Uterus (tissue), 4 donors: ENCODE results near the gene DLG1. TPM values are rescaled to one million over a fixed set of nuclear protein-coding genes. Genes with fewer than 3 reads are reported as not detected.

Experiments
- DNase-seq, 2 donors: peaks; one replicate each; pipeline ENCODE4 v3.0.0-alpha.2; 2019 to 2020
- H3K27ac ChIP-seq, 2 donors: fragments of 200-600 bp; sonication (generic); 1 replicate in 1 of 2; 2 replicates in 1 of 2; pipeline ENCODE4 v1.5.1; 2016 to 2018
- H3K27me3 ChIP-seq, 2 donors: fragments of 200-600 bp; sonication (generic); one replicate each; pipeline ENCODE4 v1.5.1; 2018 to 2019; ENCODE audit warnings: control low read depth in 1 of 2
- H3K36me3 ChIP-seq, 2 donors: fragments of 200-600 bp; sonication (generic); one replicate each; pipeline ENCODE4 v1.5.1; 2019; ENCODE audit warnings: control low read depth in 1 of 2
- H3K4me1 ChIP-seq, 2 donors: fragments of 200-600 bp; sonication (generic); one replicate each; pipeline ENCODE4 v1.5.1; 2018 to 2019; ENCODE audit warnings: control low read depth in 1 of 2
- H3K4me3 ChIP-seq, 2 donors: fragments of 200-600 bp; sonication (generic); 1 replicate in 1 of 2; 2 replicates in 1 of 2; pipeline ENCODE4 v1.5.1; 2018 to 2019; ENCODE audit warnings: mild to moderate bottlenecking in 1 of 2
- H3K9me3 ChIP-seq, 2 donors: fragments of 200-600 bp; sonication (generic); one replicate each; pipeline ENCODE4 v1.5.1; 2019; ENCODE audit warnings: control low read depth in 1 of 2
- POLR2A ChIP-seq, 2 donors: fragments of 450-650 bp; IDR thresholded peaks; one replicate each; pipeline ENCODE4 v1.6.1; 2016; ENCODE audit warnings: antibody characterized with exemption in 2 of 2, mild to moderate bottlenecking in 1 of 2, moderate library complexity in 1 of 2
- intact Hi-C: fragments of 100-400 bp; cut with DNase I; formaldehyde crosslinking; loops from one replicate; pipeline ENCODE4 v1.15.1; 2023; ENCODE audit warnings: low total_unique reads
- total RNA-seq, 4 donors: library from RNA; depleted of rRNA in 3 of 4; stranded (reverse); fragments of >200 nt in 3 of 4; gene quantifications; one replicate each; pipeline versions ENCODE4 v1.1.0 to v1.2.4, GENCODE V29; 2014 to 2023
- TF ChIP-seq, protein P1 (sequence below), 4 experiments: fragments of 200-600 bp in 2 of 4; fragments of 450-650 bp in 2 of 4; sonication (generic) in 2 of 4; IDR thresholded peaks; one replicate each; pipeline ENCODE4 v1.5.1; 2016 to 2019; ENCODE audit warnings: antibody characterized with exemption in 4 of 4, mild to moderate bottlenecking in 2 of 4, moderate library complexity in 1 of 4
- donor health status: DM: yes; HTN: yes; CAD: no.

The DLG1 gene
- total RNA-seq, 4 donors from 2014 or later, result 24.1 to 139 (median 82.9) TPM

DNA sequence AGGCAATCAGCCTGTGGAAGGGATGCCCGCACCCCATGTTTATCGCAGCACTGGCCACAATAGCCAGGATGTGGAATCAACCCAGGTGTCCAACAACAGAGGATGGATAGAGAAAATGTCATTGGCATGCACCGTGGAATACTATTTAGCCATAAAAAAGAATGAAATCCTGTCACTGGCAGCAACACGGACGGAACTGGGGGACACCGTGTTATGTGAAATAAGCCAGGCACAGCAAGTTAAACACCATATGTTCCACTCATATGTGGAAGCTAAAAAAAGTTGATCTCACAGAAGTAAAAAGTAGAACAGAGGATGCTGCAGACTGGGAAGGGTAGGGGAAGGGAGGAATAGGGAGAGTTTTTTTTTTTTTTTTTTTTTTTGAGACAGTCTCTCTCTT, 284.4 kb downstream of the DLG1 start:
- Histone ChIP-seq H3K36me3 (no peaks in the 10 kb centered on the region), H3K27ac (no peak overlapping the region), H3K9me3 (no peaks in the 10 kb centered on the region), H3K27me3 (no peaks in the 10 kb centered on the region), H3K4me1 (no peaks in the 10 kb centered on the region), H3K4me3 (no peak overlapping the region)
- intact Hi-C loops, result no loop called here
- no peak for TF ChIP-seq POLR2A (IDR thresholded peaks at IDR 0.05)
- TF ChIP-seq, protein P1, sequence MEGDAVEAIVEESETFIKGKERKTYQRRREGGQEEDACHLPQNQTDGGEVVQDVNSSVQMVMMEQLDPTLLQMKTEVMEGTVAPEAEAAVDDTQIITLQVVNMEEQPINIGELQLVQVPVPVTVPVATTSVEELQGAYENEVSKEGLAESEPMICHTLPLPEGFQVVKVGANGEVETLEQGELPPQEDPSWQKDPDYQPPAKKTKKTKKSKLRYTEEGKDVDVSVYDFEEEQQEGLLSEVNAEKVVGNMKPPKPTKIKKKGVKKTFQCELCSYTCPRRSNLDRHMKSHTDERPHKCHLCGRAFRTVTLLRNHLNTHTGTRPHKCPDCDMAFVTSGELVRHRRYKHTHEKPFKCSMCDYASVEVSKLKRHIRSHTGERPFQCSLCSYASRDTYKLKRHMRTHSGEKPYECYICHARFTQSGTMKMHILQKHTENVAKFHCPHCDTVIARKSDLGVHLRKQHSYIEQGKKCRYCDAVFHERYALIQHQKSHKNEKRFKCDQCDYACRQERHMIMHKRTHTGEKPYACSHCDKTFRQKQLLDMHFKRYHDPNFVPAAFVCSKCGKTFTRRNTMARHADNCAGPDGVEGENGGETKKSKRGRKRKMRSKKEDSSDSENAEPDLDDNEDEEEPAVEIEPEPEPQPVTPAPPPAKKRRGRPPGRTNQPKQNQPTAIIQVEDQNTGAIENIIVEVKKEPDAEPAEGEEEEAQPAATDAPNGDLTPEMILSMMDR (IDR thresholded peaks at IDR 0.05), result no peak
- no peak for DNase-seq

DNA sequence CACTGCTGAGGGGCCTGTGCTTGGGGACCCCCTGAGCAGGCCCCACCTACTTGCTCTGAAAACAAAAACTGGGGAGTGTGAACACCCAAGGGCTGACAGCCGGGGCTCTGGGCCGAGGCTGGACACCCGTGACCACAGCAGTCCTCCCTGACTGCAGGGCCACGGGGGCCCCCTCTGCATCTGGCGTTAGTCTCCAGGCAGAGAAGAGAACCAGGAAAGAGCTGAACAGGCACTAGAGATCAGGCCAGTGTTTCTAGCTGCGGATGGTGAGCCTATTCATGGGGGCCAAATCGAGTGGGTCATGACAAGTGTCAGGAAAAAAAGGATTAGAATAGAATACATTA, 285.9 kb downstream of the DLG1 start:
- H3K27me3 ChIP-seq, result no peaks in the 10 kb centered on the region
- H3K4me1 ChIP-seq, result no peaks in the 10 kb centered on the region
- H3K36me3 ChIP-seq, result no peaks in the 10 kb centered on the region
- H3K27ac ChIP-seq, result no peak overlapping the region
- intact Hi-C loops, result no loop called here
- TF ChIP-seq, protein P1 (IDR thresholded peaks at IDR 0.05), result no peak
- no peaks in the 10 kb centered on the region for H3K9me3 ChIP-seq
- no peak for DNase-seq
- no peak overlapping the region for H3K4me3 ChIP-seq

DNA sequence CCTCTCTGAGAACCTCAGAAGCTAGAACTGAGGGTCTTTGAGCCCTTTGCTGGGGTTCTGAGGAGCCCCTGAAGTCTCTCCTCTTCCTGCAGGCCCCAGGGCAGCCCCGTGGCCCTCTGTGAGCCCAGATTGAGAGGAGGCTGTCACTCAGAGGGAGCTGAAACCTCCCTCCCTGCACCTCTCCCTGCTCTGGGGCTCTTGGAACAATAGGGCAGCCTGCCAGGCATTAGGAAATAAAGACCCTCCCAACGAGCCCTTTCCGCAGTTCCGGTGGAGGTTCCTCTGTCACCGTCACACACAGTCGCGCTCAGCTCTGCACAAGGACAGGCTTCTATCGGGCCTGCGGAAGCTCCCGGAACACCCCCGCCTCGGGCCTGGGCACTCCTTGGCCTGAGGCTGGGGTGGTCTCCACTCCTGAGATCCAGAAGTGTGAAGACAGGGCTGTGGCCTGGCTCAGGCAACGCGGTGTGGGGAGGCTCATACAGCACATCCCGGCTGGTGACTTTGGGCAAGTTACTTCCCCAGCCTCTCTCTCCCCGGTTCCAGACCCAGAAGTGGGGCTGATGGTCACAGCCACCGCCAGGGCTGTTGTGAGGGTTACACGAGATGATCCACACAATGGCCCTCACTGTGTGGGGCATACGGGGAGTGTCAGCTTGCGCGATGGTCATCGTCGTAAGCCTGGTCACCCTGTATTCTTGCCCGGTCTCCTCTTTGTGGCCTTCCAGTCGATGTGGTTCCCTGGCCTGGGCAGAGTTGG, 286.5 kb downstream of the DLG1 start:
- TF ChIP-seq POLR2A (IDR thresholded peaks at IDR 0.05), result no peak
- TF ChIP-seq, protein P1 (IDR thresholded peaks at IDR 0.05), result no peak
- Histone ChIP-seq H3K27me3 (no peaks in the 10 kb centered on the region), H3K36me3 (no peaks in the 10 kb centered on the region), H3K27ac (no peak overlapping the region), H3K9me3 (no peaks in the 10 kb centered on the region), H3K4me1 (no peaks in the 10 kb centered on the region), H3K4me3 (no peak overlapping the region)
- intact Hi-C loops, result no loop called here
- no peak for DNase-seq

DNA sequence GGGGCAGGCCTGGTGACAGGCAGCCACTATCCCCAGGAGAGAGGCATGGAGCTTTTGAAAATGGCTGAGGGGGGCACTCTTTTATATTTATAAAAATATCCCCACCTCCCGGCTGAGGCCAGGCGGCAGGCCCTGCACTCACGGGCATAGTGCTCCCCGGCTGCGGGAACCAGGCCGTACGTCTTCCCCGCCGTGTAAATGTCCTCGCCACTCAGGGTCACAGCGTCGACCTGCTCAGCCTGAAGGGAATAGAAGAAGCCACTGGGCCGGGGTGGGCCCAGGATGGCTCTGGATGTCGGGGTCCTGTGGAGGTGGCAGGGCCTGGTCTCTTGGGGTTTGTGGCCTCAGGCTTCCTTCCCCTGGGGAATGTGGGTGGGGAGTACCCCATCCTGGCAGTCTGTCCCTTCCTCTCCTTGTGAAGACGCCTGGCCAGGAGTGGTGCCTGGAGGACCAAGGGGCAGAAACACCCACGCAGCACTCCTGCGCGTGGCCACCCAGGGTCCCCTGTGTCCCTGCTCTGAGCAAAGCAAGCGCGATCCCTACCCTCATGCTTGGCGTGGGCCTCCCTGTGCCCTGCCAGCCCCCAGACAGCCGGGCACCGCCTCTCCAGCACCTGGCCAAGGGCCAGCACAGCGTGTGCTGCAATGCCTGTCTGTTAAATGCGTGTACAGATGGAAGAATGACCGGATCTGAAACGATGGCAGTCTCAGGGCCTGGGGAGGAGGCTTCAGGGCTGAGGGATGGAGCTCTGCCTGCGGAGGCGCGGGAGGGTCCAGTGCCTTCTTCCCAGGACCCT, 287.7 kb downstream of the DLG1 start:
- DNase-seq, result no peak
- no peak overlapping the region for H3K4me3 ChIP-seq
- no peaks in the 10 kb centered on the region for H3K36me3 ChIP-seq
- no peak for TF ChIP-seq POLR2A (IDR thresholded peaks at IDR 0.05)
- TF ChIP-seq, protein P1 (IDR thresholded peaks at IDR 0.05), result no peak
- no peaks in the 10 kb centered on the region for H3K27me3 ChIP-seq
- intact Hi-C loops, result no loop called here
- H3K9me3 ChIP-seq, result no peaks in the 10 kb centered on the region
- no peak overlapping the region for H3K27ac ChIP-seq
- H3K4me1 ChIP-seq, result no peaks in the 10 kb centered on the region

DNA sequence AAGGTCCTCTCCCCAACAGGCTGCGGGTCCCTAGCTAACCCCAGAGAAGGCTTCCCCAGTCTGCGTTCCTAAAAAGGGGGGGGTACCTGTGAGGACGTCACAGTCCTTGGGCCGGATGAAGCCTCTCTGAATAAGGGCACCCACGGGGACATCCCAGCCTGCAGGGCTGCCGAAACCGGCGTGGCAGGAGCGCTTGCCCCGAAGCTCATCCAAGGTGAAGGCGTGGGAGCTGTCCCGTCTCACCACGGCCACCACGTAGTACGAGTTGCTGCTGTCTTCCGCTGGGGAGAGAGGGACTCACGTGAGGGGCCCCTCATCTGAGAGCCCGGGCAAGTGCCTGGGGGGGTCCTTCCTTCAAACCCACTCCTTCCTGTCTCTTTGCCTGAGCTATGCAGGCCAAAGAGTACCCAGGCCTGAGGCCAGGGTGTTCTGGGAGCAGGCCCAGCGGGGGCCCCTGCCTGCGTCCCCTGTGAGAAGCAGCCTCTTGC, 288.8 kb downstream of the DLG1 start:
- no peaks in the 10 kb centered on the region for H3K4me1 ChIP-seq
- no peak for DNase-seq
- intact Hi-C loops, result loop anchor here (10.0 kb wide), 1 partner anchor 175 kb away; no protein-coding TSS in a partner anchor
- no peak overlapping the region for H3K4me3 ChIP-seq
- H3K27me3 ChIP-seq, result no peaks in the 10 kb centered on the region
- H3K9me3 ChIP-seq, result no peaks in the 10 kb centered on the region
- no peaks in the 10 kb centered on the region for H3K36me3 ChIP-seq
- TF ChIP-seq, protein P1 (IDR thresholded peaks at IDR 0.05), result no peak
- no peak for TF ChIP-seq POLR2A (IDR thresholded peaks at IDR 0.05)
- H3K27ac ChIP-seq, result no peak overlapping the region
